K562 (cell line): ENCODE measurements around the gene PCNX2. TPM values are rescaled to one million over a fixed set of nuclear protein-coding genes. Genes with fewer than 3 reads are reported as not detected.
A peak's percentile ranks its signal among the peaks of the same experiment; 100 is the strongest.

Experiments
- BDP1 ChIP-seq: IDR thresholded peaks from 3 replicates; pipeline ENCODE4 v1.6.1; 2011; ENCODE audit not compliant: insufficient read length, insufficient read depth
- EGR1 ChIP-seq: fragments of 450-650 bp; conservative IDR thresholded peaks from 2 replicates; pipeline ENCODE4 v1.6.1; 2017; ENCODE audit warnings: mild to moderate bottlenecking
- NKRF ChIP-seq: fragments of 450-650 bp; IDR thresholded peaks from 2 replicates; pipeline ENCODE4 v1.6.1; 2016; ENCODE audit warnings: borderline replicate concordance
- REST ChIP-seq, 2 experiments: fragments of 450-650 bp; formaldehyde crosslinking in 1 of 2; IDR thresholded peaks; 2 replicates each; pipeline versions ENCODE4 v1.4.0 to v1.6.1; 2014 to 2020; ENCODE audit warnings: mild to moderate bottlenecking in 2 of 2, borderline replicate concordance in 1 of 2, low read depth in 1 of 2
- ZNF668 ChIP-seq: fragments of 250-450 bp; sonication (Bioruptor Pico); IDR thresholded peaks from 2 replicates; pipeline ENCODE4 v1.8.0; 2022; ENCODE audit warnings: mild to moderate bottlenecking, inconsistent platforms
- polyA plus RNA-seq, 8 experiments: library from polyadenylated mRNA; depleted of rRNA in 4 of 8; stranded (reverse) in 5 of 8; unstranded in 3 of 8; fragments of >200 nt; fragmentation: Nextera tagmentation in 2 of 8; fragmentation: Illumina TruSeq in 1 of 8; extraction: Ambion mirVana in 2 of 8; extraction: Trizol in 1 of 8; gene quantifications; 2 replicates each; pipeline versions ENCODE4 v1.2.1 to v1.2.3, GENCODE V29; 2011 to 2014; ENCODE audit warnings: inconsistent platforms in 1 of 8, missing spikeins in 1 of 8
- total RNA-seq, 7 experiments: library from RNA; depleted of rRNA in 6 of 7; stranded (reverse); fragments of >200 nt in 6 of 7; fragmentation: Illumina TruSeq in 2 of 7; extraction: Trizol in 2 of 7; gene quantifications; 2 replicates each; pipeline versions ENCODE4 v1.2.1 to v1.2.3, GENCODE V29; 2011 to 2021; ENCODE audit warnings: low replicate concordance in 1 of 7
- TF ChIP-seq, protein P1 (sequence below): fragments of 250-450 bp; sonication (Bioruptor Pico); IDR thresholded peaks from 2 replicates; pipeline ENCODE4 v1.4.0; 2020
- TF ChIP-seq, protein P2 (sequence below): sonication (generic); formaldehyde crosslinking; IDR thresholded peaks from 2 replicates; pipeline ENCODE4 v1.8.0; 2022; ENCODE audit warnings: mild to moderate bottlenecking, missing genetic modification reagents
- TF ChIP-seq, protein P3 (sequence below): fragments of 450-650 bp; formaldehyde crosslinking; IDR thresholded peaks from 2 replicates; pipeline ENCODE4 v1.4.0; 2020; ENCODE audit warnings: mild to moderate bottlenecking, moderate library complexity

The PCNX2 gene
- total and polyA plus RNA-seq, 9 of the 15 experiments (the other 6 are each of a cell fraction or from before 2014, with no cell fraction given) = 0.07 to 0.33 TPM; not detected in 7

DNA sequence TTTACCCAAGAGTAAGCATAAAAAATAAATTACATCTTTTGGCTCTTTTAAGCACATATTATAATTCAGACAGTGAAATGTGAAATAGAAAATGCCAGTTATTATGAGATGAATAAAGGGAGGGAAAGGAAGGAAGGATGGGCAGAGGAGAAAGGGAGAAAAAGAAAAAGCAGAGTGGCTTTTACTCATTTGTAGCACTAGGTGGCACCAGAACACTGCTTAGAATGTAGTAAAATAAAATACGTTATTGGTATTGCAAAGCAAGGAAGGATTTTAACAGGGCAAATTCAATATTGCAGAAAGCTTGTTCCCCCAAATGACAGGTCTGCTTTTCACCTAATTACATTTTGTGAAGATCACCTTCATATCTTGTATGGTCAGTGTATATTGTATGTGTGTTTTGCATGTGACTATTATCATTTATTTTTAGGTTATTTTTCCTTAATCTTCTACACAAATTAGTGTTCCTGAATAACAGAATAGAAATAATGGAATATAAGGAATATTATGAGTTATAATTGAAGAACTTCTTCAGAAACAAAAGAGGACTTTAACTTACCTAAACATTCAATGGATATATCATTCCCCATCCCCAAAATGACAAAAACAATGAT, 9.1 kb upstream of the PCNX2 start (continued):
- TF ChIP-seq, protein P1, sequence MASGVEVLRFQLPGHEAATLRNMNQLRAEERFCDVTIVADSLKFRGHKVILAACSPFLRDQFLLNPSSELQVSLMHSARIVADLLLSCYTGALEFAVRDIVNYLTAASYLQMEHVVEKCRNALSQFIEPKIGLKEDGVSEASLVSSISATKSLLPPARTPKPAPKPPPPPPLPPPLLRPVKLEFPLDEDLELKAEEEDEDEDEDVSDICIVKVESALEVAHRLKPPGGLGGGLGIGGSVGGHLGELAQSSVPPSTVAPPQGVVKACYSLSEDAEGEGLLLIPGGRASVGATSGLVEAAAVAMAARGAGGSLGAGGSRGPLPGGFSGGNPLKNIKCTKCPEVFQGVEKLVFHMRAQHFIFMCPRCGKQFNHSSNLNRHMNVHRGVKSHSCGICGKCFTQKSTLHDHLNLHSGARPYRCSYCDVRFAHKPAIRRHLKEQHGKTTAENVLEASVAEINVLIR (CRISPR knock-in tag) = no peak
- TF ChIP-seq ZNF668 (CRISPR knock-in tag) (no peak), REST (IDR thresholded peaks at IDR 0.05; ENCODE audit: borderline replicate concordance) (peak; percentile 51; the same call in 1 of the 2 replicates), REST (CRISPR knock-in tag; IDR thresholded peaks at IDR 0.05; ENCODE audit: low read depth) (no peak), EGR1 (no peak), BDP1 (no peak), NKRF (no peak)
- TF ChIP-seq, protein P2, sequence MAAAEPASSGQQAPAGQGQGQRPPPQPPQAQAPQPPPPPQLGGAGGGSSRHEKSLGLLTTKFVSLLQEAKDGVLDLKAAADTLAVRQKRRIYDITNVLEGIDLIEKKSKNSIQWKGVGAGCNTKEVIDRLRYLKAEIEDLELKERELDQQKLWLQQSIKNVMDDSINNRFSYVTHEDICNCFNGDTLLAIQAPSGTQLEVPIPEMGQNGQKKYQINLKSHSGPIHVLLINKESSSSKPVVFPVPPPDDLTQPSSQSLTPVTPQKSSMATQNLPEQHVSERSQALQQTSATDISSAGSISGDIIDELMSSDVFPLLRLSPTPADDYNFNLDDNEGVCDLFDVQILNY (CRISPR knock-in tag) = no peak
- TF ChIP-seq, protein P3, sequence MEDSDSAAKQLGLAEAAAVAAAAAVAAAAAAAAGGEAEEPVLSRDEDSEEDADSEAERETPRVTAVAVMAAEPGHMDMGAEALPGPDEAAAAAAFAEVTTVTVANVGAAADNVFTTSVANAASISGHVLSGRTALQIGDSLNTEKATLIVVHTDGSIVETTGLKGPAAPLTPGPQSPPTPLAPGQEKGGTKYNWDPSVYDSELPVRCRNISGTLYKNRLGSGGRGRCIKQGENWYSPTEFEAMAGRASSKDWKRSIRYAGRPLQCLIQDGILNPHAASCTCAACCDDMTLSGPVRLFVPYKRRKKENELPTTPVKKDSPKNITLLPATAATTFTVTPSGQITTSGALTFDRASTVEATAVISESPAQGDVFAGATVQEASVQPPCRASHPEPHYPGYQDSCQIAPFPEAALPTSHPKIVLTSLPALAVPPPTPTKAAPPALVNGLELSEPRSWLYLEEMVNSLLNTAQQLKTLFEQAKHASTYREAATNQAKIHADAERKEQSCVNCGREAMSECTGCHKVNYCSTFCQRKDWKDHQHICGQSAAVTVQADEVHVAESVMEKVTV = peak; percentile 43; the same call in 1 of the 2 replicates
